CD8-positive, alpha-beta memory T cell (primary cell): ENCODE data around the gene SV2C. TPM values are rescaled to one million over a fixed set of nuclear protein-coding genes. Genes with fewer than 3 reads are reported as not detected.
"Not testable (repeated sequence)": the region's sequence is repeated elsewhere in the genome, so short reads cannot be mapped to it uniquely, and the experiment has no call there.

Experiments
- CTCF ChIA-PET: fragments of 350-600 bp; sonication (Branson Sonifier 250); formaldehyde crosslinking; loops from one replicate; lab custom pipeline; 2021; ENCODE audit warnings: antibody characterized with exemption; lab: Charles Lee
- POLR2A ChIA-PET: fragments of 350-600 bp; sonication (Branson Sonifier 250); formaldehyde crosslinking; loops from one replicate; lab custom pipeline; 2021; ENCODE audit warnings: antibody characterized with exemption; lab: Charles Lee
- DNase-seq, 5 donors: peaks; one replicate each; pipeline versions ENCODE4 v3.0.0 to v3.0.0-alpha.2; 2020 to 2022; ENCODE audit warnings: mixed read lengths in 1 of 5
- H3K27ac ChIP-seq: one replicate; pipeline ENCODE4 v1.7.0; 2013; ENCODE audit warnings: low read depth, mild to moderate bottlenecking, low read length, moderate library complexity
- H3K27me3 ChIP-seq: 2 replicates; pipeline ENCODE4 v1.7.0; 2013; ENCODE audit warnings: low read length, mild to moderate bottlenecking; ENCODE audit not compliant: insufficient read depth, poor library complexity, severe bottlenecking
- H3K36me3 ChIP-seq: 2 replicates; pipeline ENCODE4 v1.7.0; 2013; ENCODE audit warnings: mild to moderate bottlenecking, low read length, moderate library complexity; ENCODE audit not compliant: insufficient read depth
- H3K4me1 ChIP-seq: 2 replicates; pipeline ENCODE4 v1.7.0; 2013; ENCODE audit warnings: mild to moderate bottlenecking, low read length, moderate library complexity; ENCODE audit not compliant: insufficient read depth
- H3K4me3 ChIP-seq: 2 replicates; pipeline ENCODE4 v1.7.0; 2013; ENCODE audit warnings: mild to moderate bottlenecking, low read length
- H3K9me3 ChIP-seq: 2 replicates; pipeline ENCODE4 v1.7.0; 2013; ENCODE audit warnings: mild to moderate bottlenecking, low read length
- H3K27ac Mint-ChIP-seq, 8 donors: one replicate each; pipeline ENCODE4 v1.8.0; 2020 to 2021; ENCODE audit warnings: mixed read lengths in 8 of 8, mild to moderate bottlenecking in 6 of 8, inconsistent platforms in 3 of 8, moderate library complexity in 3 of 8
- H3K27me3 Mint-ChIP-seq, 2 donors: one replicate each; pipeline ENCODE4 v1.8.0; 2020 to 2021; ENCODE audit warnings: mixed read lengths in 2 of 2, mild to moderate bottlenecking in 1 of 2, moderate library complexity in 1 of 2
- H3K36me3 Mint-ChIP-seq, 3 donors: one replicate each; pipeline ENCODE4 v1.8.0; 2020 to 2021; ENCODE audit warnings: mixed read lengths in 3 of 3, inconsistent platforms in 1 of 3, mild to moderate bottlenecking in 1 of 3
- H3K4me1 Mint-ChIP-seq, 3 donors: one replicate each; pipeline ENCODE4 v1.8.0; 2020 to 2021; ENCODE audit warnings: mixed read lengths in 3 of 3, inconsistent platforms in 1 of 3, mild to moderate bottlenecking in 1 of 3
- H3K4me3 Mint-ChIP-seq, 7 donors: one replicate each; pipeline ENCODE4 v1.8.0; 2020 to 2021; ENCODE audit warnings: mixed read lengths in 7 of 7, mild to moderate bottlenecking in 6 of 7, moderate library complexity in 4 of 7, inconsistent platforms in 2 of 7
- H3K9me3 Mint-ChIP-seq, 5 donors: one replicate each; pipeline ENCODE4 v1.8.0; 2020 to 2022; ENCODE audit warnings: mixed read lengths in 5 of 5, mild to moderate bottlenecking in 3 of 5, moderate library complexity in 2 of 5, inconsistent platforms in 1 of 5
- polyA plus RNA-seq: library from polyadenylated mRNA; unstranded; fragments of 300-500 nt; fragmentation: Illumina TruSeq; gene quantifications from one replicate; pipeline ENCODE4 v1.2.3, GENCODE V29; 2021
- total RNA-seq, 2 experiments: library from RNA; stranded (reverse); gene quantifications; one replicate each; pipeline ENCODE4 v1.2.3, GENCODE V29; 2021

SV2C gene
- total and polyA plus RNA-seq, 3 experiments from 2014 or later = not detected

- H3K4me3 Mint-ChIP-seq = no peak overlapping the region
- H3K4me1 Mint-ChIP-seq = no peaks in the 10 kb centered on the region
- peaks cover 11 to 21% (median 13%) of the 10 kb centered on the region in 5 donors for H3K9me3 Mint-ChIP-seq
- Histone ChIP-seq H3K4me3 (no peak overlapping the region), H3K27ac (no peak overlapping the region), H3K27me3 (no peaks in the 10 kb centered on the region), H3K9me3 (peaks cover 5% of the 10 kb centered on the region), H3K4me1 (no peaks in the 10 kb centered on the region), H3K36me3 (no peaks in the 10 kb centered on the region)
- ChIA-PET CTCF (interaction anchor here (0.6 kb wide), 1 partner anchor 36 kb away, joined by 3 read pairs; no protein-coding TSS in a partner anchor), POLR2A (no interaction called here)
- no peak overlapping the region for H3K27ac Mint-ChIP-seq
- no peak for DNase-seq
- H3K27me3 Mint-ChIP-seq = peaks cover 3 to 22% of the 10 kb centered on the region in 2 donors
- H3K36me3 Mint-ChIP-seq = peaks cover 0 to 19% (median 0%) of the 10 kb centered on the region in 3 donors
Observed at GRCh38 chr5:76234665-76235064, 151.5 kb downstream of the SV2C start.

GRCh38 chr5:76236684-76237083 lies 153.5 kb downstream of the SV2C start:
- H3K9me3 Mint-ChIP-seq = peaks cover 11 to 21% (median 13%) of the 10 kb centered on the region in 5 donors
- H3K27me3 ChIP-seq = no peaks in the 10 kb centered on the region
- peaks cover 0 to 25% (median 2%) of the 10 kb centered on the region in 3 donors for H3K36me3 Mint-ChIP-seq
- H3K36me3 ChIP-seq = no peaks in the 10 kb centered on the region
- no peaks in the 10 kb centered on the region for H3K4me1 Mint-ChIP-seq
- H3K27me3 Mint-ChIP-seq = peaks cover 6 to 27% of the 10 kb centered on the region in 2 donors
- ChIA-PET CTCF (no interaction called here), POLR2A (no interaction called here)
- DNase-seq = no peak
- H3K4me3 ChIP-seq = no peak overlapping the region
- no peak overlapping the region for H3K27ac ChIP-seq
- peaks cover 5% of the 10 kb centered on the region for H3K9me3 ChIP-seq
- H3K4me3 Mint-ChIP-seq = no peak overlapping the region
- no peak overlapping the region for H3K27ac Mint-ChIP-seq
- no peaks in the 10 kb centered on the region for H3K4me1 ChIP-seq

- CTCF ChIA-PET = no interaction called here
- H3K4me1 ChIP-seq = no peaks in the 10 kb centered on the region
- no peaks in the 10 kb centered on the region for H3K9me3 ChIP-seq
- Mint-ChIP-seq H3K9me3 (peaks cover 11 to 21% (median 13%) of the 10 kb centered on the region in 5 donors), H3K4me3 (no peak overlapping the region), H3K36me3 (peaks cover 0 to 20% (median 2%) of the 10 kb centered on the region in 3 donors), H3K27ac (no peak overlapping the region), H3K27me3 (peaks cover 10 to 31% of the 10 kb centered on the region in 2 donors), H3K4me1 (no peaks in the 10 kb centered on the region)
- H3K36me3 ChIP-seq = no peaks in the 10 kb centered on the region
- POLR2A ChIA-PET = no interaction called here
- no peak overlapping the region for H3K4me3 ChIP-seq
- no peak for DNase-seq
- H3K27me3 ChIP-seq = no peaks in the 10 kb centered on the region
- H3K27ac ChIP-seq = no peak overlapping the region
Observed at GRCh38 chr5:76240336-76240735, 157.2 kb downstream of the SV2C start.

GRCh38 chr5:76242155-76242554 lies 159.0 kb downstream of the SV2C start:
- DNase-seq, H3K9me3 ChIP-seq, POLR2A ChIA-PET, H3K4me3 ChIP-seq, H3K36me3 ChIP-seq, H3K4me1 Mint-ChIP-seq, H3K4me3 Mint-ChIP-seq, H3K4me1 ChIP-seq, CTCF ChIA-PET, H3K27ac Mint-ChIP-seq, H3K27ac ChIP-seq, H3K27me3 ChIP-seq: not testable (repeated sequence)
- peaks cover 0 to 16% (median 2%) of the 10 kb centered on the region in 3 donors for H3K36me3 Mint-ChIP-seq
- H3K27me3 Mint-ChIP-seq = peaks cover 10 to 27% of the 10 kb centered on the region in 2 donors
- peaks cover 10 to 17% (median 12%) of the 10 kb centered on the region in 5 donors for H3K9me3 Mint-ChIP-seq

GRCh38 chr5:76245590-76245989 lies 162.4 kb downstream of the SV2C start:
- Histone ChIP-seq H3K4me1 (no peaks in the 10 kb centered on the region), H3K27ac (no peak overlapping the region), H3K4me3 (no peak overlapping the region), H3K36me3 (no peaks in the 10 kb centered on the region), H3K27me3 (no peaks in the 10 kb centered on the region), H3K9me3 (no peaks in the 10 kb centered on the region)
- no peaks in the 10 kb centered on the region for H3K9me3 Mint-ChIP-seq
- POLR2A ChIA-PET = no interaction called here
- H3K36me3 Mint-ChIP-seq = peaks cover 0 to 1% (median under 1%) of the 10 kb centered on the region in 3 donors
- no peaks in the 10 kb centered on the region for H3K4me1 Mint-ChIP-seq
- CTCF ChIA-PET = no interaction called here
- no peak overlapping the region for H3K4me3 Mint-ChIP-seq
- DNase-seq = no peak
- peaks cover 4 to 6% of the 10 kb centered on the region in 2 donors for H3K27me3 Mint-ChIP-seq
- no peak overlapping the region for H3K27ac Mint-ChIP-seq

- Mint-ChIP-seq H3K27ac (no peak overlapping the region), H3K4me3 (no peak overlapping the region), H3K4me1 (no peaks in the 10 kb centered on the region), H3K9me3 (no peaks in the 10 kb centered on the region), H3K36me3 (no peaks in the 10 kb centered on the region), H3K27me3 (peaks cover 0 to 3% of the 10 kb centered on the region in 2 donors)
- H3K9me3 ChIP-seq = no peaks in the 10 kb centered on the region
- DNase-seq = no peak
- no peaks in the 10 kb centered on the region for H3K36me3 ChIP-seq
- H3K4me3 ChIP-seq = no peak overlapping the region
- no peaks in the 10 kb centered on the region for H3K4me1 ChIP-seq
- no peak overlapping the region for H3K27ac ChIP-seq
- ChIA-PET POLR2A (no interaction called here), CTCF (no interaction called here)
- H3K27me3 ChIP-seq = no peaks in the 10 kb centered on the region
Observed at GRCh38 chr5:76249621-76250020, 166.4 kb downstream of the SV2C start.

- H3K27ac ChIP-seq = no peak overlapping the region
- POLR2A ChIA-PET = no interaction called here
- CTCF ChIA-PET = no interaction called here
- Mint-ChIP-seq H3K36me3 (no peaks in the 10 kb centered on the region), H3K4me1 (no peaks in the 10 kb centered on the region), H3K9me3 (no peaks in the 10 kb centered on the region), H3K27ac (no peak overlapping the region), H3K4me3 (no peak overlapping the region), H3K27me3 (peaks cover 0 to 9% of the 10 kb centered on the region in 2 donors)
- H3K4me1 ChIP-seq = no peaks in the 10 kb centered on the region
- DNase-seq = no peak
- no peaks in the 10 kb centered on the region for H3K27me3 ChIP-seq
- H3K36me3 ChIP-seq = no peaks in the 10 kb centered on the region
- H3K4me3 ChIP-seq = no peak overlapping the region
- no peaks in the 10 kb centered on the region for H3K9me3 ChIP-seq
Observed at GRCh38 chr5:76250463-76250862, 167.3 kb downstream of the SV2C start.

GRCh38 chr5:76251656-76252055 lies 168.5 kb downstream of the SV2C start:
- H3K4me3 ChIP-seq = no peak overlapping the region
- no peak overlapping the region for H3K27ac ChIP-seq
- H3K4me1 Mint-ChIP-seq = peaks cover 6 to 9% (median 8%) of the 10 kb centered on the region in 3 donors
- no peaks in the 10 kb centered on the region for H3K4me1 ChIP-seq
- ChIA-PET POLR2A (no interaction called here), CTCF (interaction anchor here (1.3 kb wide), 1 partner anchor 152 kb away, joined by 4 read pairs; no protein-coding TSS in a partner anchor)
- no peak overlapping the region for H3K4me3 Mint-ChIP-seq
- no peaks in the 10 kb centered on the region for H3K9me3 Mint-ChIP-seq
- H3K27ac Mint-ChIP-seq = no peak overlapping the region
- H3K27me3 Mint-ChIP-seq = peaks cover 1 to 14% of the 10 kb centered on the region in 2 donors
- H3K9me3 ChIP-seq = no peaks in the 10 kb centered on the region
- no peaks in the 10 kb centered on the region for H3K36me3 ChIP-seq
- H3K36me3 Mint-ChIP-seq = no peaks in the 10 kb centered on the region
- no peak for DNase-seq
- no peaks in the 10 kb centered on the region for H3K27me3 ChIP-seq
